Epithelial cell of esophagus (primary cell): ENCODE data around the gene FGF18.

ENCODE experiments used
- DNase-seq: peaks from one replicate; pipeline ENCODE4 v3.0.0; 2010; ENCODE audit warnings: low read depth
- H3K4me3 ChIP-seq: 2 replicates; pipeline ENCODE4 v1.5.1; 2011; ENCODE audit warnings: mild to moderate bottlenecking, low read length, control low read depth
- CTCF ChIP-seq: IDR thresholded peaks from 2 replicates; pipeline ENCODE4 v1.5.1; 2011; ENCODE audit warnings: low read depth, mild to moderate bottlenecking, low read length, control low read depth, inconsistent platforms; ENCODE audit not compliant: insufficient read depth; ENCODE audit errors: missing control alignments

FGF18 gene

GRCh38 chr5:171421331-171422262 is 2.1 kb downstream of the FGF18 start:
- no peak overlapping the region for H3K4me3 ChIP-seq

DNA sequence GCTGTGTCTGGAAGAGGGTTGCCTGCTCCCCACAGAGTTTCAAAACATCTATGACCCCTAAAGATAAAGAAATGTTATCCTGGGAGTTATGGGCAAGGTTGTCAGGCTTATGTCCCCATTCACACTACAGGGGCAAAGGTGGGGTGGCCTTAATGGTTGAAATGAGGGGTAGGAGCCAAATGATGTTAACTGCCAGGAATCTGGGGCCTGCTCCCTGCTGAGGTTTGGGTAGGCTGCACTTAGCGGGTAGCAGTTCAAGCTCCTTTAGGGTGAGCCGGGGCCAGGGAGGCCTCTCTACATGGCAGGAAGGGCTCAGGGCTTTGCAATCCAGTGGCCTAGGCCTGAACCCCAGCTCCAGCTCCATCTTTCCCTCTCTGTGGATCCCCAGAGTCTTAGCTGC is 3.0 kb downstream of the FGF18 start:
- no peak overlapping the region for H3K4me3 ChIP-seq
- DNase-seq = no peak
- no peak for TF ChIP-seq CTCF

More at GRCh38 chr5:171421331-171422262, 2.1 kb downstream of the FGF18 start:
- no peak for DNase-seq
- no peak for TF ChIP-seq CTCF

DNA sequence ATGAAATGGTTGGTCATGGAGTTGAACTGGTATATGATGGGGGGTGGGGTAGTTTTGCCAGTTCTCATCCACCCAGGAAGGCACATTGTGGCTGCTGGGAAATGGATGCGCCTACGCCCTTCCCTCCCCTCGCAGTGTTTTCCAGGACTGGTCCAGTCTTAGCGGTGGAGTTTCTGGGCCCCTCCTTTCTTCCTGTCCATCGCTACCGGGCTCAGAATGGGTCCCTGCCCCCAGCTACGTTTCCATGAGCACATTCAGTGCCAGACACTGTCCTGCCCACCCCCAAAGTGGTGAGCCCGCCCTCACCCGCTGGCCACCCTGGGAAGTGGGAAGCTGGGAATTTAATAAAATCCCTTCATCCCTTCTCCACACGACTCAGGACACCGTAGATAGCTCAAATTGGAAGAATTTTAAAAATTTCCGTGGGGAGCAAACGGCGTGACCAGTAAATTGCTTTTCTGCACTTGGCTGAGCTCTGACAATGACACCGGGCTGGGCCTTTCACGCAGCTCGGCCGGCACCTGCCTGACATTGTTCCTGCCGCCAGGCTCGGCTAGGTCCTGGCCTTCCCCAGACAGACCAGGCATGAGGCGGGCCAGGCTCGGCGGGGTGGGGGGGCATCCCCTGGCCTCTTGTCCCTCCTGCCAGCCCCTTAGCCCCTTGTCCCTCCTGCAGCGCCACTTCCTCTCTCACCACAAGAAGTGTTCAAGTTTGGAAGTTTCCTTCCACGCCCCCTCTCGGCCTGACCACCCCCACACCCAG is 3.6 kb downstream of the FGF18 start:
- TF ChIP-seq CTCF = no peak
- no peak for DNase-seq
- no peak overlapping the region for H3K4me3 ChIP-seq

DNA sequence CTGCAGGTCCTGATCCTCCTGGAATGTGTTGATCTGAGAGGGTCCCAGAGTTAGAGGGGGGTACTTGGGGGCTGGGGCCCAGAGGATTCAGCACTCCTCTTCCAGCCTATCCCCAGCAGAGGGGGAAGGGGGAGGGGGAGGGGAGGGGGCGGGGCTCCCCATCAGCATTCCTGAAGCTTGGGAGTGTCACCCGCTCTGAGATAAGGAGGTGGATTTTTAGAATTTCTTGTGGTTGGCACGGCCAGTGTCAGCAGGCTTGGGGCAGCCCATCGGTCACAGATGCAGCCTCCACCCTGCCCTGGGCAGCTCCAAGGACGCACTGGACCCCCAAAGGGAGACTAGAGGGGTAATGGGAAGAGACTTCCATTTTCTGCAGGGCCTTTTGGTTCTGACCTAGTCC is 5.3 kb downstream of the FGF18 start:
- no peak for DNase-seq
- no peak for TF ChIP-seq CTCF
- no peak overlapping the region for H3K4me3 ChIP-seq

DNA sequence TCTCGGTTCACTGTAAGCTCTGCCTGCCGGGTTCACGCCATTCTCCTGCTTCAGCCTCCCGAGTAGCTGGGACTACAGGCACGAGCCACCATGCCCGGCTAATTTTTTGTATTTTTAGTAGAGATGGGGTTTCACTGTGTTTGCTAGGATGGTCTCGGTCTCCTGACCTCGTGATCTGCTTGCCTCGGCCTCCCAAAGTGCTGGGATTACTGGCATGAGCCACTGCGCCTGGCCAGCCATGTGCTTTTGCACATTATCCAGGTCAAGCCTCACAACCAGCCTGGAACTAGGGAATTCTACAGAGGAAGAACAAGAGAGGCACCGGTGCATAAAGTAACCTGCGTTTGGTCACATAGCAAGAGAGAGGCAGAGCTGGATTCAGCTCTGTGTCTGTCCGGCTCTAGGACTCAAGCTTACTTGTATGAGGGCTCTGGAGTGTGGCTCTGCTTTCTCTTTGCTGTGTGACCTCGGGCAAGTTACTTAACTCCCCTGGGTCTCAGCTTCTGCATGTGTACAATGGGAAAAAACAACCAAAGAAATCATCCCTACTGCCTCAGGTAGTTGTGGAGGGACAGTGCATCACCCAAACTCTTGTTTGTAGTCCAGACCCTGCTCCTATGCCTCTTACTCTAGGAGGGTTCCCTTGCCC is 6.3 kb downstream of the FGF18 start:
- H3K4me3 ChIP-seq = no peak overlapping the region
- no peak for DNase-seq
- TF ChIP-seq CTCF = no peak

- TF ChIP-seq CTCF = no peak
- DNase-seq = no peak
- no peak overlapping the region for H3K4me3 ChIP-seq
Observed at GRCh38 chr5:171426266-171426665, 6.8 kb downstream of the FGF18 start.
